Upper lobe of right lung (tissue), 1 donor: ENCODE results near the gene KLHL17. TPM values are rescaled to one million over a fixed set of nuclear protein-coding genes. Genes with fewer than 3 reads are reported as not detected.
"Not testable (repeated sequence)": the region's sequence is repeated elsewhere in the genome, so short reads cannot be mapped to it uniquely, and the experiment has no call there.

Experiments
- ATAC-seq: fragments of 200-7000 bp; cut with Tn5 transposase; one replicate; pipeline ENCODE4 v1.9.1; 2020; ENCODE audit warnings: mild to moderate bottlenecking, moderate library complexity
- DNase-seq: peaks from one replicate; pipeline ENCODE4 v3.0.0-alpha.2; 2020
- H3K27ac ChIP-seq: fragments of 200-600 bp; one replicate; pipeline ENCODE4 v1.8.0; 2022
- H3K27me3 ChIP-seq: fragments of 200-600 bp; one replicate; pipeline ENCODE4 v1.8.0; 2022; ENCODE audit warnings: mild to moderate bottlenecking
- H3K36me3 ChIP-seq: fragments of 200-600 bp; one replicate; pipeline ENCODE4 v1.8.0; 2022
- H3K4me1 ChIP-seq: fragments of 200-600 bp; one replicate; pipeline ENCODE4 v1.8.0; 2022
- H3K4me3 ChIP-seq: fragments of 200-600 bp; one replicate; pipeline ENCODE4 v1.8.0; 2022; ENCODE audit warnings: mild to moderate bottlenecking
- H3K9me3 ChIP-seq: fragments of 200-600 bp; one replicate; pipeline ENCODE4 v1.8.0; 2022
- intact Hi-C: fragments of 100-400 bp; cut with DNase I; formaldehyde crosslinking; loops from one replicate; pipeline ENCODE4 v1.11.0; 2022
- total RNA-seq: library from RNA; stranded (reverse); fragmentation: NEBNext Ultra II Directional; extraction: Animal tissue kit (Norgen Biotek cat#: 25700); gene quantifications from one replicate; pipeline ENCODE4 v1.2.1, GENCODE V29; 2021
- TF ChIP-seq, protein P1 (sequence below): fragments of 200-600 bp; IDR thresholded peaks from one replicate; pipeline ENCODE4 v1.8.0; 2022; ENCODE audit warnings: antibody characterized with exemption
- donor health status: DM: no; HTN: yes; CAD: no; lungs with severe emphysema.

The KLHL17 gene
- total RNA-seq, 1 donor from 2014 or later, result 17.0 TPM

DNA sequence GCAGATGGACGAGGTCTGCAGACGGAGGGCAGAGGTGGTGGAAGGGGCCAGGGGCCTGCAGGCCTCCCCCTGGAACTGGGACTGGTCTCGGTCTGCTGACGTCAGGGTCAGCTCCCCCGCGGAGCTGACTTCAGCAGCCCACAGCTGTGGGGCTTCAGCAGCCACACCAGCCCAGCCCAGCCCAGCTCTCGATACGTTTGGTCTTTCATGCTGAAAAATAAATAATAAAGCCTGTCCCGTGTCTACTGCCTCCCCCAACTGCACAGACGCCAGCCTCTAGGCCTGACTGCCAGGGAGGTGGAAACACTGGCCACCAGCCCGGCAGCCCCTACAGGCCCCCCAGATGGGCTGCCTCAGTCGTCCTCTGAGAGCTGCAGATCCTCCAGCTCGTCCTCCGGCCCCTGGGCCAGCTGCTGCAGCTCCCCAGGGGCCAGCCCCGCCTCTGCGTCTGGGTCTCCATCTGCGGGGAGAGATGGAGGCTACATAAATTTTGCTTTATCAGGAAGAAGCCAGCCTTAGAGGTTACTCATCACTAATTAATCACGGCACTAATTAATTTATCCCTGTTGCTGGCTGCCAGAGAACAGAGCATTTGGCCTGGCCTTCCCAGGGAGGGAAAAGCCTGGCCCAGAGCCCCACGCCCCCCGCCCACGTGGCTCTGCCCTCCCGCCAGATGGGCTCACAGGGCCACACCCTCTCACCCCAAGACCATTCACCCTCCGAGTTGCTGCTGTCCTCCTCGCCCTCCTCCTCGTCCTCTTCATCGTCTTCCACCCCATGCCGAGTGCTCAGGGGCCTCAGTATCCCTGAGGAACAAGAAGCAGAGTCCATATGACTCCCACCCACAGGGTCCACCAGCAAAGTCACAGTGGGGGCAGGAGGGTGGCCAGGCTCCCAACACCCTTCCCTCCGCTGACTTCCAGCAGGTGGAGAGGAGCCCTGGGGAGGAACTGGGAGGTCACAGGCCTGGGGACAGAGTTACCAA lies 15.8 kb upstream of the KLHL17 start:
- Histone ChIP-seq H3K9me3 (no peaks in the 10 kb centered on the region), H3K27me3 (peaks cover 34% of the 10 kb centered on the region), H3K27ac (peak overlapping the region; percentile 17), H3K4me1 (peaks cover 22% of the 10 kb centered on the region), H3K36me3 (peaks cover 38% of the 10 kb centered on the region), H3K4me3 (no peak overlapping the region)
- intact Hi-C loops, result no loop called here
- DNase-seq, result no peak
- TF ChIP-seq, protein P1, sequence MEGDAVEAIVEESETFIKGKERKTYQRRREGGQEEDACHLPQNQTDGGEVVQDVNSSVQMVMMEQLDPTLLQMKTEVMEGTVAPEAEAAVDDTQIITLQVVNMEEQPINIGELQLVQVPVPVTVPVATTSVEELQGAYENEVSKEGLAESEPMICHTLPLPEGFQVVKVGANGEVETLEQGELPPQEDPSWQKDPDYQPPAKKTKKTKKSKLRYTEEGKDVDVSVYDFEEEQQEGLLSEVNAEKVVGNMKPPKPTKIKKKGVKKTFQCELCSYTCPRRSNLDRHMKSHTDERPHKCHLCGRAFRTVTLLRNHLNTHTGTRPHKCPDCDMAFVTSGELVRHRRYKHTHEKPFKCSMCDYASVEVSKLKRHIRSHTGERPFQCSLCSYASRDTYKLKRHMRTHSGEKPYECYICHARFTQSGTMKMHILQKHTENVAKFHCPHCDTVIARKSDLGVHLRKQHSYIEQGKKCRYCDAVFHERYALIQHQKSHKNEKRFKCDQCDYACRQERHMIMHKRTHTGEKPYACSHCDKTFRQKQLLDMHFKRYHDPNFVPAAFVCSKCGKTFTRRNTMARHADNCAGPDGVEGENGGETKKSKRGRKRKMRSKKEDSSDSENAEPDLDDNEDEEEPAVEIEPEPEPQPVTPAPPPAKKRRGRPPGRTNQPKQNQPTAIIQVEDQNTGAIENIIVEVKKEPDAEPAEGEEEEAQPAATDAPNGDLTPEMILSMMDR, result no peak
- ATAC-seq, result no peak

DNA sequence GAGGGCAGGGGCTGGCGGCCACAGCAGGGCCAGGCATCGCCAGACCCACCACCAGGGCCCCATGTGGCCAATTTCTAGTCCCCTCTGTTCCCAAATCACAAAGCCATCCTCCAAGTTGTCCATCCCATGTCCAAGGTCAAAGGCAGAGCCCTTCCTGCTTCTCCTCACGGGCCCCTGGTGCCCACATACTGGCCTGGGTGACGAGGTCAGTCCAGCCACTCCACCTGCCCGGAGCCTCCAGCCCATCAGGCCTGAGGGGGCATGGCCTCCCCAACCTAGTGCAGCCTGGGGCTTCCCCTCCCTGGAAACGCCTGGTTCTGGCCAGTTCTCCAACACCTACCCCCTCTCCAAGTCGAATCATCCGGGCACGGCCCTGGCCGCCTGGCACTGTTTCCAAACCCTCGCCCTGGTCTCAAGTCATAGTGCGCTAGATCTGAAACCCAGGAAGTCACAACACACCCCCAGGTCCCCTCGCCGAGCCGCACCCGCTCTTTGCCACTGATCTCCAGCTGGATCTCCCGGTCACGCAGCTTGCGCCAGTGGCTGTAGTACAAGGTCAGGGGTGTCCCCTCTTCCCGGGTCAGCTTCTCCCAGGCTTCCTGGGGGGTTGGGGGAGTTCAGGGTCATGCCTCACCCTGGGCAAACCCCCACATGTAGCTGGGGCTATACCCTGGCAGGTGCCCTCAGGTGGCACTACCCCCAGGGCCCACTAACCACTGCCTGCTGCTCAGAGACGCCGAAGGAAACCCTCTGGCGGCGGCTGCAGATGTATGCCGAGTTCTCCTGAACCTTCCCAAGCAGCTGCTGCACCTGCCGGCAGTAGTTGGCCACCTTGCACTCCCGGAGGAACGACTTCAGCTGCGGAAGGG lies 14.5 kb upstream of the KLHL17 start:
- Histone ChIP-seq H3K27me3 (peaks cover 24% of the 10 kb centered on the region), H3K4me3 (no peak overlapping the region), H3K9me3 (no peaks in the 10 kb centered on the region), H3K4me1 (peaks cover 16% of the 10 kb centered on the region), H3K36me3 (peaks cover 48% of the 10 kb centered on the region), H3K27ac (no peak overlapping the region)
- TF ChIP-seq, protein P1, result no peak
- intact Hi-C loops, result no loop called here
- ATAC-seq (no peak), DNase-seq (no peak)

DNA sequence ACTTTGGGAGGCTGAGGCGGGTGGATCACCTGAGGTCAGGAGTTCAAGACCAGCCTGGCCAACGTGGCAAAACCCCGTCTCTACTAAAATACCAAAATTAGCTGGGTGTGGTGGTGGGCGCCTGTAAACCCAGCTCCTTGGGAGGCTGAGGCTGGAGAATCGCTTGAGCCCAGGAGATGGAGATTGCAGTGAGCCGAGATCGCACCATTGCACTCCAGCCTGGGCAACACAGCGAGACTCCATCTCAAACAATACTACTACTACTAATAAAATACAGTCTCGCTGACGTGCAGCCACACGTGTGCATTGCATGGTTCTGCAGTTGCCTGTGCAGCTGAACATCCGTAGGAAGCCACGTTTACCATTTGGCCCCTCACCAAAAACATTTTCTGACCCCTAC lies 13.6 kb upstream of the KLHL17 start:
- peaks cover 15% of the 10 kb centered on the region for H3K27me3 ChIP-seq
- H3K9me3 ChIP-seq, intact Hi-C loops, H3K27ac ChIP-seq, H3K4me3 ChIP-seq, ATAC-seq, DNase-seq: not testable (repeated sequence)
- H3K4me1 ChIP-seq, result peaks cover 11% of the 10 kb centered on the region
- H3K36me3 ChIP-seq, result peaks cover 57% of the 10 kb centered on the region

DNA sequence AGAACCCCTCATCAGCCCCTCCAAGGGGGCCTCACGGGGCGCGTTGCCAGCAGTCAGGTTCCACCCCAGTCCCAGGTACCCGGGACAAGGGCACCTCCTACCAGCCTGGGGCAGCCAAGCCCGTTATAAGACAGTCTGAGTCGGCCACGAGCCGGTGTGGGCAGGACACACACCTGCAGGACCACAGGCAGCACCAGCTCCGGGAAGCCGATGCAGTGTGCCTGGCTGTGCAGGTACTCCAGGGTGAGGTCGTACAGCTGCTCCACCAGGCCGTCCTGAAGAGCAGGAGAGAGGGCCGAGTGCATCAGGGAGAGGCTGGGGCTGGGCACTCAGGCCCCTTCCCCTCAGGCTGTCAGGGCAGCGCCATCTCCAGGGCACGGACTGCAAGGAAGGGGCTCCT lies 12.4 kb upstream of the KLHL17 start:
- Histone ChIP-seq H3K27ac (no peak overlapping the region), H3K27me3 (peaks cover 4% of the 10 kb centered on the region), H3K36me3 (peaks cover 68% of the 10 kb centered on the region), H3K4me1 (peaks cover 2% of the 10 kb centered on the region), H3K4me3 (no peak overlapping the region), H3K9me3 (no peaks in the 10 kb centered on the region)
- intact Hi-C loops, result no loop called here
- DNase-seq (no peak), ATAC-seq (no peak)
- TF ChIP-seq, protein P1, result no peak

DNA sequence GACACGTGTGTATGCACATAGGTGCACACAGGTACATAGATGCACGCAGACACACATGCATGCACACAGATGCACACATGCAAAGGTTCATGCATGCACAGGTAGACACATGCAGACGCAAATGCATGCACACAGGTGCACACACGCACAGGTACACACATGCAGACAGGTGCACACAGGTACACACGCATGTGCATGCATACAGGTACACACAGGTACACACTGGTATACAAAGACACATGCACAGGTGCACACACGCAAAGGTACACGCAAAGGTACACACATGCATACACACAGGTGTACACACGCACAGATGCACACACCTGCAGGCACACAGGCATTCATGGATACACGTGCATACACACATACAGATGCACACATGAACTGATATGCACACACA lies 10.1 kb upstream of the KLHL17 start:
- Histone ChIP-seq H3K4me3 (no peak overlapping the region), H3K27me3 (no peaks in the 10 kb centered on the region), H3K36me3 (peaks cover 87% of the 10 kb centered on the region), H3K9me3 (no peaks in the 10 kb centered on the region), H3K4me1 (no peaks in the 10 kb centered on the region), H3K27ac (no peak overlapping the region)
- DNase-seq (no peak), ATAC-seq (no peak)
- intact Hi-C loops, result no loop called here
- TF ChIP-seq, protein P1, result no peak

- Histone ChIP-seq H3K27me3 (no peaks in the 10 kb centered on the region), H3K9me3 (no peaks in the 10 kb centered on the region), H3K36me3 (peaks cover 87% of the 10 kb centered on the region), H3K4me3 (no peak overlapping the region), H3K4me1 (no peaks in the 10 kb centered on the region), H3K27ac (no peak overlapping the region)
- no peak for DNase-seq
- ATAC-seq, result no peak
- intact Hi-C loops, result no loop called here
- TF ChIP-seq, protein P1, result no peak
Observed at GRCh38 chr1:950881-951280, 9.5 kb upstream of the KLHL17 start.
